ENCODE measurements around the gene KLHL13. TPM values are rescaled to one million over a fixed set of nuclear protein-coding genes. Genes with fewer than 3 reads are reported as not detected.
"Not testable (repeated sequence)": the region's sequence is repeated elsewhere in the genome, so short reads cannot be mapped to it uniquely, and the experiment has no call there.

Gene KLHL13
- total RNA-seq, 2 donors from 2014 or later: 1.3 to 1.6 TPM

DNA sequence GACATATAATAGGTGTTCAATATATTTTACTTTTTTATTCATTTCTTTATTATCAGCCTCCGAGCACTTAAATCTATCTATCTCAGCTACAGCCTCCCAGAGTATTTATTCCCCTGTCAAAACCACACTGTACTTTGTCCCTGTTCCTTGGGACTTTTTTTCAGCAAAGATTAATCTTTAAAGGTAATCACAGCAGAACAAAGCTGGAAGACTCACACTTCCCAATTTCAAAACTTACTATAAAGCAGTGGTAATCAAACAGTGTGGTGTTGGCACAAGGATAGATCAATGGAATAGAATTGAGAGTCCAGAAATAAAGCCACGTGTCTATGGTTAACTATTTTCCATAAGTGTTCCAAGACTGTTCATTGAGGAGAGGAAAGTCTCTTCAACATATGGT is 59.7 kb downstream of the KLHL13 start:
- H3K27me3 Mint-ChIP-seq (ENCODE audit: low read depth): no peaks in the 10 kb centered on the region
- no peak for DNase-seq
- no peaks in the 10 kb centered on the region for H3K36me3 Mint-ChIP-seq (ENCODE audit: insufficient read depth in 2 of 2)
- H3K4me3 Mint-ChIP-seq: no peak overlapping the region
- no peaks in the 10 kb centered on the region for H3K9me3 Mint-ChIP-seq
- H3K4me1 Mint-ChIP-seq (ENCODE audit: low read depth): no peaks in the 10 kb centered on the region
- H3K27ac Mint-ChIP-seq: no peak overlapping the region
- ATAC-seq (replicated peaks in 1 of 2): no peak

DNA sequence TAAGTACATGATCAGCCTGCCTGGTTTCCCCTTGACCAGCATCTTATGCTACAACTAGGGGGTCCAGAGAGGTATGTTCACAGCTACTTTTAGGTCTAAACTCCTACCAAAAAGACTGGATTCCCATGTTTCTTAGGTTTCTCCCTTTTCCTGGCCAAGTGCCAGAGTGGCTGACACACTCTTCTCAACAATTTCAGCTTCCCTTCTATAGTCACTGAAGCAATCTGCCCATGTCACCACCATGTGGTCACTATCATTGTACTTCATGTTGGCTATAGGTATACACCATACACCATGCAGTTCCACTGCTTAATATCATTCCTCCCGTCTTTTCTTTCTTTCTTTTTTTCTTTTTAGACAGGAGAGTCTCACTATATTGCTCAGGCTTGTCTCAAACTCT is 66.9 kb downstream of the KLHL13 start:
- Mint-ChIP-seq H3K27ac (no peak overlapping the region), H3K27me3 (ENCODE audit: low read depth) (no peaks in the 10 kb centered on the region), H3K4me3 (no peak overlapping the region), H3K9me3 (peaks cover 0 to 2% of the 10 kb centered on the region in 2 donors), H3K4me1 (ENCODE audit: low read depth) (no peaks in the 10 kb centered on the region), H3K36me3 (ENCODE audit: insufficient read depth in 2 of 2) (no peaks in the 10 kb centered on the region)
- ATAC-seq (replicated peaks in 1 of 2) (no peak), DNase-seq (no peak)

DNA sequence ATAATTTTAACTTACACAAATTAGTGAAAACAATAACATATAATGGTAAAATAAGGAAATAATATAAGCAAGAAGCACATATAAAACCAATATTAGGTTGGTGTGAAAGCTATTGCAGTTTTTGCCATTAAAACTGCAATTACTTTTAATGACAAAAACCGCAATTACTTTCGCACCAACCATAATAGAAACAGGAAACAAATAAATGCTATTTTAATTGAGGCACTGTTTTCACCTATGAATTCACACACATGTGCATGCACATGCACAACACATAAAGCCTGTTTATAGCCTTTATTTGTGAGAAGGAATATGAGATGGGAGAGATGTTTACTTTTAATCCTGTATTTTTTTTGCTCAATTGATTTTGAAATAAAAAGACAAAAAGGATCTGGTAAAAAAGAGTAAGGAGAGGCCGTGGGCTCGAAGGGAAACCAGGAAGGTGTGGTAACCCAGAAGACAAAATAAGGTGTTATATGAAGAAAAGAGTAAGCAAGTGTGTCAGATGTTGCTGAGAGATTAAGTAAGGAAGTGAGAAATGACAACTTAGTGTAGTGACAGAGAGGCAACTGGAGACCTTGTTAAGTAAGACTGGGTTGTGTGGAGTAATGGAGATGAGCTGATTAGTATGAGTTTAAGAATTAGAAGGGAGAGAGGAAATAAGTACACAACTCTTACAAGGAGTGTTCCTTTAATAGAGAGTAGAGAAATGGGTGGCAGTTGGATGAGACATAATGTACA is 69.0 kb downstream of the KLHL13 start:
- no peaks in the 10 kb centered on the region for H3K4me1 Mint-ChIP-seq (ENCODE audit: low read depth)
- no peaks in the 10 kb centered on the region for H3K27me3 Mint-ChIP-seq (ENCODE audit: low read depth)
- H3K9me3 Mint-ChIP-seq: peaks cover 2 to 4% of the 10 kb centered on the region in 2 donors
- DNase-seq (no peak), ATAC-seq (replicated peaks in 1 of 2) (no peak)
- peaks cover 0 to 2% of the 10 kb centered on the region in 2 donors for H3K36me3 Mint-ChIP-seq (ENCODE audit: insufficient read depth in 2 of 2)
- H3K4me3 Mint-ChIP-seq: no peak overlapping the region
- no peak overlapping the region for H3K27ac Mint-ChIP-seq

DNA sequence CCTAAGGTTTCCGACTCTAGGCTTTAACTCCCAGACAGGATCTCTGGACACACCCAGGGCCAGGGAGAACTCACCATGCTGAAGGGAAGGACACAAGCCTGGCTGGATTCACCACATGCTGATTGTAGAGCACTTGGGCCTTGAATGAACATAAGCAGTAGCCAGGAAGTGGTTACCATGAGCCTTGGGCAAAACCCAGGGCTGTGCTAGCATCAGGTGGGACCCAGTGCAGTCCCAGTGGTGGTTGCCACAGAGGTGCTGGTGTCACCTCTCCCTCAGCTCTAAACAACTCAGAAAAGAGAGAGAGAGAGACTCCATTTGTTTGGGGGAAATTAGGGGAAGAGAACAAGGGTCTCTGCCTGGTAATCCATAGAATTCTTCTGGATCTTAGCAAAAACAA is 77.0 kb downstream of the KLHL13 start:
- no peaks in the 10 kb centered on the region for H3K4me1 Mint-ChIP-seq (ENCODE audit: low read depth)

DNA sequence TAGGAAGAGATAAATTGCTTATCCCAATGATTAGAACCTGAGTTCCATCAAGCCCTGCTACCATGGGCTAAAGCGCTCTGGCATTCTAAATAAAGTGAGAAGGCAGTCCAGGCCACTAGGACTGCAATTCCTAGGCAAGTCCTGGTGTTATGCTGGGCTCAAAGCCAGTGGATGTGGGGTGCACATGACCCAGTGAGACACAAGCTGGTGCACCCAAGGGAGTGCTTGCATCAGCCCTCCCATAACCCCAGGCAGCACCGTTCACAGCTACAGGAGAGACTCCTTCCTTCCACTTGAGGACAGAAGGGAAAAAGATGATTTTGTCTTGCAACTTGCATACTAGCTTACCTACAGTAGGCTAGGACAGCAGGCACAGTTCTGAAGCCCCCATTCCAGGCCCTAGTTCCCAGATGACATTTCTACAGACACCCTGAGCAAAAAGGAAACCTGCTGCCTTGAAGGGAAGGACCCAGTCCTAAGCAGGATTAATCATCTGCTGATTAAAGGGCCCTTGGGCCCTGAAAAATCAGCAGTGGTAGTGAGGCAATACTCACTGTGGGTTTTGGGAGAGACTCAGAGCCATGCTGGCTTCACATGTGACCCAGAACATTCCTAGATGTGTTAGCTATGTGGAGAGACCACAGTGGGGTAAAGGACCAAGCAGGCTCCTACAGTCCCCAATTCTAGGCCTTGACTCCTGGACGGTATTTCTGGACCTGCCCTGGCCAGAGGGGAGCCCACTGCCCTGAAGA is 77.8 kb downstream of the KLHL13 start:
- no peaks in the 10 kb centered on the region for H3K27me3 Mint-ChIP-seq (ENCODE audit: low read depth)
- H3K4me3 Mint-ChIP-seq: no peak overlapping the region
- no peaks in the 10 kb centered on the region for H3K4me1 Mint-ChIP-seq (ENCODE audit: low read depth)
- H3K36me3 Mint-ChIP-seq (ENCODE audit: insufficient read depth in 2 of 2): peaks cover 0 to 3% of the 10 kb centered on the region in 2 donors
- no peak for DNase-seq
- ATAC-seq (replicated peaks in 1 of 2): no peak
- H3K27ac Mint-ChIP-seq: no peak overlapping the region
- H3K9me3 Mint-ChIP-seq: peaks cover 5% of the 10 kb centered on the region in 2 donors

More for the DNA sequence above, 77.0 kb downstream of the KLHL13 start:
- H3K27me3 Mint-ChIP-seq (ENCODE audit: low read depth): no peaks in the 10 kb centered on the region
- DNase-seq (no peak), ATAC-seq (replicated peaks in 1 of 2) (no peak)
- peaks cover 5% of the 10 kb centered on the region in 2 donors for H3K9me3 Mint-ChIP-seq
- no peak overlapping the region for H3K27ac Mint-ChIP-seq
- H3K36me3 Mint-ChIP-seq (ENCODE audit: insufficient read depth in 2 of 2): peaks cover 0 to 3% of the 10 kb centered on the region in 2 donors
- no peak overlapping the region for H3K4me3 Mint-ChIP-seq

DNA sequence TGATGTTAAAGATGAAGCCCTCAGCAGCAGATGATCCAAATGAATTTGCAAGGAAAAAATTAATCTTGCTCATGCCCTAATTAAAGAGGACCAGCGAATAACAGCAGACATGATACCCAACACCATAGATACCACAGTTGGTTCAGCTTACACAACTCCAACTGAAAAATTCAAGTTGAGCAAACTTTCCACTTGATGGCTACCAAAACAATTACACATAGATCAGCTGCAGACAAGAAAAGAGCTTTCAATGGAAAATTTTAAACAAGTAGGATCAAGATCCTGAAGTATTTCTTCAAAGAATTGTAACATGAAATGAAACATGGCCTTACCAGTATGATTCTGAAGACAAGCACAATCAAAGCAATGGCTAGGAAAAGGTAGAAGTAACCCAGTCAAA is 90.0 kb downstream of the KLHL13 start:
- Mint-ChIP-seq H3K27me3 (ENCODE audit: low read depth) (no peaks in the 10 kb centered on the region), H3K27ac (no peak overlapping the region), H3K9me3 (peaks cover 0 to 2% of the 10 kb centered on the region in 2 donors), H3K4me3 (no peak overlapping the region), H3K36me3 (ENCODE audit: insufficient read depth in 2 of 2) (no peaks in the 10 kb centered on the region), H3K4me1 (ENCODE audit: low read depth) (no peaks in the 10 kb centered on the region)
- DNase-seq: no peak
- ATAC-seq (replicated peaks in 1 of 2): no peak

DNA sequence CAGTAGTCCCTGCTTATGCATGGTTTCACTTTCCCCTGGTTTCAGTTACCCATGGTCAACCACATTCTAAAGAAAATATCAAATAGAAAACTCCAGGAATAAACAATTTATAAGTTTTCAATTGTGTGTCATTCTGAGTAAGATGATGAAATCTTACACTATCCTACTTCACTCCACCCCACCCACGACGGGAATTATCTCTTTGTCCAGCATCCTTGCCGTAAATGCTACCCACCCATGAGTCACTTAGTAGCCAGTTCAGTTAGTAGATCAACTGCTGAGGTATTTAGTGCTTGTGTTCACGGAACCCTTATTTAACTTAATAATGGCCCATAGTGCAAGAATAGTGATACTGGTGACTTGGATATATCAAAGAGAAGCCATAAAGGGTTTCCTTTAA is 91.4 kb downstream of the KLHL13 start:
- Mint-ChIP-seq H3K4me1 (ENCODE audit: low read depth) (no peaks in the 10 kb centered on the region), H3K4me3 (no peak overlapping the region), H3K9me3 (peaks cover 0 to 2% of the 10 kb centered on the region in 2 donors), H3K36me3 (ENCODE audit: insufficient read depth in 2 of 2) (no peaks in the 10 kb centered on the region), H3K27me3 (ENCODE audit: low read depth) (no peaks in the 10 kb centered on the region), H3K27ac (no peak overlapping the region)
- DNase-seq (no peak), ATAC-seq (replicated peaks in 1 of 2) (no peak)

DNA sequence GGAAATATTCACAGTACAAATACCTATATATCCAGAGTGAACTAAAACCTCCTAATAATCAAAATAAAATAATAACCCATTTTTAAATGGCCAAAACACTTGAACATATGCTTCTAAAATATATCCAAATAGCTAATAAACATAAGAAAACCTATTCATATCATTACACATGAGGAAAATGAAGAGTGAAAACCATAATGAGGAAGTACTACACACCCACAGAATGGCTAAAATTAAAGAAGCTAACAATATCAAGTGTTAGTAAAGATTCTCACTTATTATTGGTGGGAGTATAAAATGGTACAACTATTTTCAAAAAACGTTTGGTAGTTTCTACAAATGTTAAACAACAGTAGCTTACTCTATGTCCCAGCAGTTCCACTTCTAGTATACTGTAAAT is 92.1 kb downstream of the KLHL13 start:
- ATAC-seq (replicated peaks in 1 of 2): no peak
- Mint-ChIP-seq H3K9me3 (peaks cover 0 to 2% of the 10 kb centered on the region in 2 donors), H3K4me3 (no peak overlapping the region), H3K4me1 (ENCODE audit: low read depth) (no peaks in the 10 kb centered on the region), H3K36me3 (ENCODE audit: insufficient read depth in 2 of 2) (no peaks in the 10 kb centered on the region), H3K27ac (no peak overlapping the region), H3K27me3 (ENCODE audit: low read depth) (no peaks in the 10 kb centered on the region)
- DNase-seq: no peak

DNA sequence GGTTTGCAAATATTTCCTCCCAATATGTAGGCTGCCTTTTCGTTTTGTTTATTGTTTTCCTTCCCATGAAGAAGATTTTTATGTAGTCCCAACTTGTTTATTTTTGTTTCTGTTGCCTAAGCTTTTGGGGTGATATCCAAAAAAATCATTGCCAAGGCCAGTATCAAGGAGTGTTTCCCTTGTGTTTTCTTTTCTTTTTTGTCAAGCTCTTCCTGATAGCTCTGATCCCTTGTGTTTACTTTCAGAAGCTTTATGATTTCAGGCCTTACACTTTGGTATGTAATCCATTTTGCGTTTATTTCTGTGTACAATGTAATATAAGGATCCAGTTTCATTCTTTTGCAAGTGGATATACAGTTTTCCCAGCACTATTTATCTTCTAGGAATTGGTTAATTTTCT is 93.9 kb downstream of the KLHL13 start:
- Mint-ChIP-seq H3K9me3 (peaks cover 0 to 2% of the 10 kb centered on the region in 2 donors), H3K27ac (no peak overlapping the region), H3K36me3 (ENCODE audit: insufficient read depth in 2 of 2) (no peaks in the 10 kb centered on the region), H3K4me1 (ENCODE audit: low read depth) (no peaks in the 10 kb centered on the region), H3K27me3 (ENCODE audit: low read depth) (no peaks in the 10 kb centered on the region), H3K4me3 (no peak overlapping the region)
- no peak for ATAC-seq (replicated peaks in 1 of 2)
- DNase-seq: no peak

DNA sequence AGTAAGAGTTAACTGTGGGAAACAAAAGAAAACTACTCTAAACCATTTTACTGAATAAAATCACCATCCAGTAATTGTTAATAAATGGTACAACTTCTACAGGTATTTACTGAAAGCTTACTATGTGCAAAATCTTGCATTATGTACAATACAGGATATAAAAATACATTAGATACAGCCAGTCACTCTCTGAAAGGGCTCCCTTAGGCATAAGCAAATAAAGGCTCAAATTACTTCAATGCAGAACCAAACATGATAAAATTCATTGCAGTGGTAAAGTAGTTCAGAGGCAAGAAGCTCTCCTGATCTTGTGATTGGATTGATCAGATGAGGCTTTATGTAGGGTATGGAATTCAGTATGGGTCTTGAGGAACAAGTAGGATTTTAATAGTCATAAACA is 100.2 kb downstream of the KLHL13 start:
- Mint-ChIP-seq H3K4me3 (no peak overlapping the region), H3K27ac (no peak overlapping the region), H3K27me3 (ENCODE audit: low read depth) (no peaks in the 10 kb centered on the region), H3K36me3 (ENCODE audit: insufficient read depth in 2 of 2) (peaks cover 0 to 2% of the 10 kb centered on the region in 2 donors), H3K4me1 (ENCODE audit: low read depth) (no peaks in the 10 kb centered on the region), H3K9me3 (peaks cover 2 to 4% of the 10 kb centered on the region in 2 donors)
- DNase-seq: no peak
- ATAC-seq (replicated peaks in 1 of 2): no peak

DNA sequence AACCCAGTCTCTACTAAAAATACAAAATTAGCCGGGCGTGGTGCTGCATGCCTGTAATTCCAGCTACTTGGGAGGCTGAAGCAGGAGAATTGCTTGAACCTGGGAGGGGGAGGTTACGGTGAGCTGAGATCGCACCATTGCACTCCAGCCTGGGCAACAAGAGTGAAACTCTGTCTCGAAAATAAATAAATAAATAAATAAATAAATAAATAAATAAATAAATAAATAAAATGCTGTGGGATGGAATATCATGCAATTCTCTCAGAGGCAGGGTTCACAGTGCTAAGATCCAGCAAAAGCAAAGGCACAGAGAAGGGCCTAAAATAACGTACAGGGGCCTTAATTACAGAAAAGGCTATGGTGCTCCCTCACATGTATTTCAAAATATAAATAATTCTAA is 114.2 kb downstream of the KLHL13 start:
- H3K4me3 Mint-ChIP-seq; H3K27ac Mint-ChIP-seq; DNase-seq; H3K4me1 Mint-ChIP-seq (ENCODE audit: low read depth); H3K9me3 Mint-ChIP-seq; H3K27me3 Mint-ChIP-seq (ENCODE audit: low read depth); H3K36me3 Mint-ChIP-seq (ENCODE audit: insufficient read depth in 2 of 2); ATAC-seq (replicated peaks in 1 of 2): not testable (repeated sequence)

DNA sequence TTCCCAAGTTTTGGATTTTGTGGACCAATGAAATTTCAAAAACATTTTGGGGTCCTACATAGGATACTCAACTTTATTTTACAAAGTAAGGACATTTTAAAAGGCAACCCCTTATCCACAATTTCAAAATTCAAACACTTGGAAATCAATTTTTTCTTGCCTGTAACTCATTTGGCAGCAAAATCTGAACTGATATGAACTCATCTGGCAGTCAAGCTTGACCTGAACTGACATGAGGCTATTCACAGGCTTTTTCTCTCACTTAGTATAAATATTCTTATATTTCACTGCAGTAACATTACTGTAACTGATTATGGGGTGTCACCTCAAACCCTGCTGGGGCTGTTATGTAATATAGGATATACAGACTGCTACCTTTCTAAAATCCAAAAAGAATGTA is 116.1 kb downstream of the KLHL13 start:
- no peak for DNase-seq
- Mint-ChIP-seq H3K4me1 (ENCODE audit: low read depth) (no peaks in the 10 kb centered on the region), H3K27ac (no peak overlapping the region), H3K9me3 (peaks cover 1 to 2% of the 10 kb centered on the region in 2 donors), H3K36me3 (ENCODE audit: insufficient read depth in 2 of 2) (no peaks in the 10 kb centered on the region), H3K27me3 (ENCODE audit: low read depth) (no peaks in the 10 kb centered on the region), H3K4me3 (no peak overlapping the region)
- no peak for ATAC-seq (replicated peaks in 1 of 2)

DNA sequence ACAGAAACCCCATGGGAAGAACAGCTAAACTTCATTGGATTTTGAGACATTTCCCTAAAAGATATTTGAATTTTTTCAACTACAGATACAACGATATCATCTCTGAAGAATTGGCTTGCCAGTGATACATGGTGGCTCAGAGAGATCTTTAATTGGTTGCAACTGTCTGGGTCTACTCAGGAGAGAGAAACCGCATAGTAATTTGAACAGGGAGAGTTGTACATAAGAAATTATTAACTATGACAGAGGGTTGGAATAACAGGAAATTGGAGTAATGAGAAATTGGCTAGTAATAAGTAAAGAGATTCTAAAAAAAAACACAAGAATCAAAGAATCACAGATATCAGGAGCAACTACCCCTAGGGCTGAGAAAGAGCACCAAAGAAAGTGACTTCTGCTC is 118.4 kb downstream of the KLHL13 start:
- H3K4me1 Mint-ChIP-seq (ENCODE audit: low read depth): no peaks in the 10 kb centered on the region
- no peak for DNase-seq
- no peak for ATAC-seq (replicated peaks in 1 of 2)
- H3K9me3 Mint-ChIP-seq: no peaks in the 10 kb centered on the region
- no peaks in the 10 kb centered on the region for H3K36me3 Mint-ChIP-seq (ENCODE audit: insufficient read depth in 2 of 2)
- no peaks in the 10 kb centered on the region for H3K27me3 Mint-ChIP-seq (ENCODE audit: low read depth)
- H3K4me3 Mint-ChIP-seq: no peak overlapping the region
- H3K27ac Mint-ChIP-seq: no peak overlapping the region

Data from activated T-cell treated with anti-CD3 and anti-CD28 coated beads, Interleukin-2, amount 50 U/mL, for 72 hours (primary cell).